NCI-H1417 treated with DMSO at 0.1 percent for 48 hours (cell line): ENCODE measurements around the gene TTC27.
"Not testable (repeated sequence)": the region's sequence is repeated elsewhere in the genome, so short reads cannot be mapped to it uniquely, and the experiment has no call there.

ENCODE experiments used
- DNase-seq: peaks from one replicate; lab custom pipeline; 2025; lab: John Stamatoyannopoulos, UW

TTC27 gene

DNA sequence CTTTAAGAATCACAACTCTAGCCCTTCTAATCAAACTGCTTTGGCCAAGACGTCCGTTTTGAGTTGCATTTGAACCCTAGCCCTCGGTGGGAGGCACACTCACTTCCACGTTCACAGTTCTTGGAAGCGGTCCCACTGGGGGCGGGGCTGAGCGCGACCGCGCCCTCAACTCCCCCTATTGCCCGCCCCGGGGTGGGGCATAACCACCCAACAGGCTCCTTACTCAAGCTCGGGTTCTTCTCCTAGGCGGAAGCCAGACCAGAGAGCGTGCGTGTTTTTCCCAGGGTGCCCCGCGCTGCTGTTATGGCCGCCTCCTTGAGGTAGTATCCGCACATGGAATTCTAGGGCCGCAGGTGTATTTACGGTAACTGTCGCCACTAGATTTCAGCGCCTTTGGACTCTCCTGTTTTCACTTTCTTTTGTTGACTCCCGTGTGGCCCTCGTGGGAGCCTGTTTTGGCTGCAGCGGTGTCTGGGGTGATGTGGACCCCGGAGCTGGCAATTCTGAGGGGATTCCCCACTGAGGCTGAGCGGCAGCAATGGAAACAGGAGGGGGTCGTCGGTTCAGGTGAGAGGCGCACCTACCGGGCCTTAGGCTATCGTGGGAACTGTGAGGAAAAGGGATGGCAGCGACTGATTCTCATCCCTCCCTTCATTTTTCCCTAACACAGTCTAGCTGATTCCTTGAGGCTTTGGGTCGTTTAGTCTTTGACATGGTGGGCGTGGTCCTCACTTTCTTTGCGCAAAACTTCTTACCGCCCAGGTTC, at the start of gene TTC27:
Gene TTC27 (plus strand): TSS at position 237 of the 766 bp plus-strand sequence. CDS start 243 bp downstream, at position 480.
- DNase-seq, result peak; percentile 84

DNA sequence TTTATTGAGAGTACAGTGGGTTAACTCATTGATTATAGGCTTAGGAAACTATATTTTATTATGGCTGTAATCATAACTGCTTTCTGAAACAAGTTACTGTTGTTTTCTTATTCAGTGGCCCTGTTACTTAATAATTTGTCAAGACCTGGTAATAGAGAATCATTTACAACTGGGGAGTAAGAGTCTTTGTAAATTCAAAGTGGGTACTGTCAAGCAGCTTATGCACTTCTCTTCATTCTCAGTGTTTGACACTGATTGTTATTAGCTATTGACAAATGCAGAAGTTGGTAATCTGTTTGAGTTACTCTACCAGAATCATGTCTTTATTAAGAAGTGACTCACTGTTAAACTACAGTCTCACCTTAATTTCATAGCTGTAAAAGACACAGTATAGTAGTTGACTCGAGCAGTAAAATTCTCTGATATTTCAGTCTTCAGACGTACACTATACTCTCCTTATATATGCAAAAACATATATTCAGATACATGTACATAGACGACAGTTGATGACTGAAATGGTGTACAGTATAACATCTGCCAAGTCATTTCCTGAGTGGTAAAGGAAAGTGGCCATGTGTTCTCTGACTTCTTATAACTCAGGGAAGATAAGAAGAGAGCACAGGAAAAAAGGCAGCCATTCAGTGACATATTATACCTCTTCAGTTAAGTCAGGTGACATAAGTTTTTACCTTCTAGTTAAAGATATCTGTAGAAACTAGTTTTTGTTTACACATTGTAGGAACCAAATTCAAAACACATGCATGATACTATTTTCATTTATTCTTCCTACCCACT, 36.0 kb upstream of the TTC27 start:
- DNase-seq, result no peak

DNA sequence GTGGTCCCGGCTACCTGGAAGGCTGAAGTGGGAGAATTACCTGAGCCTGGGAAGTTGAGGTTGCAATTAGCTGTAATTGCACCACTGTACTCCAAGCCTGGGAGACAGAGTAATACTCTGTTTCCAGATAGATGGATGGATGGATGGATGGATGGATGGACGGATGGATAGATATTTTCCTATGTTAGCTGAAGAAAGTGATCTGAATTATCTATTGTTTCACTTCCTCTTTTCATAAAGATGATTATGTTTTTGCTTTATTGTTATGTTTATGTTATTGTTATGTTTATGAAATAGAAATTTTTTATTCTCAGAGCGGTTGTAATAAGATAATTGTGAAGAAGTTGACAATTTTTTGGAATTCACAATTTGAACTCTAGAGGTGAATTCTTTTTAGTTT, 33.3 kb upstream of the TTC27 start:
- no peak for DNase-seq

DNA sequence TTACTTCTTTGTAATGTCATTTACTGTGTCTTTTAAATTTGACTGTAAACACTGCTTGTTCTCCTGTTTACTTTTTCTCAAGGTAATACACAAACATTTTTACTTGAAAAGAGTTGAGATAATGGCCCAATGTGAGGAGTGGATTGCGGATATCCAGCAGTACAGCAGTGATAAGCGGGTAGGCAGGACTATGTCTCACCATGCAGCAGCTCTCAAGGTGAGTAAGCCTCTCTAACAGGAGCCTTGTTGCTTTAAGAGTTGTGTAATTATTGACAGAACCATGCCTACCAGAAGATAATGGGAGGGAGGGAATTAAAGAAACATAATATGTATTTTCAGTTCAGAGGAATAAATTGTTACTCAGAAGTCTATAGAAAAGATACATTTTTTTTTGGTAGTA, 16.5 kb upstream of the TTC27 start:
- DNase-seq, result no peak

DNA sequence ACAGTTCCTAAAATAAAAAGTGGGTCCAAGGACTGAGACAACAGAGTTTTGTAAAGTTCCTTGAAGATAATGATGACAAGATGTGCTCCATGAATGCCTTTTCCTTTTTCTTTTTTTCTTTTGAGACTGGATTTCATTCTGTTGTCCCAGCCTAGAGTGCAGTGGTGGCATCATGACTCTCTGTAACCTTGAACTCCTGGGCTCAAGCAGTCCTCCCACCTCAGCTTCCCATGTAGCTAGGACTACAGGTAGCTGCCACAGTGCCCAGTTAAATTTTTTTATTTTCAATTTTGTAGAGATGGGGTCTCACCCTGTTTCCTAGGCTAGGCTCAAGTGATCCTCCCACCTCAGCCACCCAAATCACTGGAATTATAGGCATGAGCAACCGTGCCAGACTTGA, 16.1 kb upstream of the TTC27 start:
- no peak for DNase-seq

DNA sequence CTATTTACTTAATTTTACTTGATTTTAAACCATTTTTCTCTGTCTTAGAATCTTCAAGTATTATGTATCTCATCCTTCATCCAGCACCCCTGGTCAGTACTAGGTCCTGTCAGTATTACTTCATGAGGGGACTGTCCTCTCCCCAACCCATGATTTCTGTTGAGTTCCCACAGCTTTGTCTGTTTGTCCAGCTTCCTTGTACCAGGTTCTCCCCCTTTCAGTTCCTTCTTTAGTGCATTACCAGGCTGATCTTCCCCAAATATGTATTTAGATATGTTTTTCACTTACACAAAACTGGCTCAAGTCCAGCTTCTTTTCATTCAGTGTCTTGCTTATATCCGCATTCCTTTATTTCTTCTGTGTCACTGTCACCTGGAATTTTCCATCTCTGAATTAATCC, 13.8 kb upstream of the TTC27 start:
- DNase-seq, result no peak

DNA sequence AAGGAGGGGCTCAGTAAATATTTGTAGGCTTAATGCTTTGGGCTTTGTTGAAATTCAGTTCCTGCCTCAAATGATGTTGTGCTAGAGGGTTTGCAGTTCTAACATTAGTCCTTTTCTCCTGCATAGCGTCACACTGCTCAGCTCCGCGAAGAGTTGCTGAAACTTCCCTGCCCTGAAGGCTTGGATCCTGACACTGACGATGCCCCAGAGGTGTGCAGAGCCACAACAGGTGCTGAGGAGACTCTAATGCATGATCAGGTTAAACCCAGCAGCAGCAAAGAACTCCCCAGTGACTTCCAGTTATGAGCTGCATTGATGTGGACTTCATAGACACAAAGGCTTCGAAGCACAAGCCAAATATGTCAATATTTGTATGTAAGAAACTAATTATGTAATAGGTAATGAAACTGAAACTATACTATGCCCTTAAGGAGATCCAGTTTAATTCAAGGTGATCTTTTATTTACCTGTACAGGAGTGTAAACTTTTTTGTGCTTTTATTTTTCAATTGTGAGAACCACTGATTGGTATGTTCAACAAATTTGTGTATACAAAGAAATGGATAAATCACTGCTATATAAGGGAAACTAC, 10.2 kb upstream of the TTC27 start:
- DNase-seq, result no peak

DNA sequence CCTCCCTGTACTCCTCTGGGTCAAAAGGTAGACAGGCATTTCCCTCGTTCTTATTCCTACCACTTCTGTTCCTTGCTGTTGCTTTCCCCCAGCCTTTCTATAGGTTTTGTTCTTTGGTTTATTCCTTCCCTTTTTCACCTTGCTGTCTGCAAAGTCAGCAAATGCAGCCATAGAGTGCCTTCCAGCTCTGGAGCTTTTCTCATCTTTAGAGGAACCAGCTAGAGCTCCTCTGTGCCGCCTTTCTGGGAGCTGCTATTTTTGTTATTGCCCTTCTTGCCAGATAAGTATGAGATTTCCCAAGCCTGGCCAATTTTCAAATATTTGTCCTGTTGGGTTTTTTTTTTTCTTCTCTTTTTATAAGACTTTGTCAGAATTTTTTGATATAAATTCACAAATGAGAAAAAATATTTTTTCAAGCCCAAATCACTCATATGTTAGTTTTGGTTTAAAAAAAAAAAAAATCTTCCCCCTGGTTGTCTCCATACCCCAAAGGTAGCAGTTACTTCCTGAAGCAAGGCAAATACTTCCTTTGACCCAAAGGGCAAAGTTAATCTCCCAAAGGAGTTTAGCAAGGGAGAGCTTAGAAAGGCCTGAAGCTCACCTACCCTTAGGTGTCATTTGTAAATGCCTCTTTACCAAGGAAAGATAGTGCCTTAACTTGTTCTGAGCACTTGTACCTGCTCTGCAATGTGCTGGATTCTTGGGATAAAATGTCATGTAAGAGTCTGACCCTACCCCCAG, 5.1 kb upstream of the TTC27 start:
- DNase-seq, result no peak

DNA sequence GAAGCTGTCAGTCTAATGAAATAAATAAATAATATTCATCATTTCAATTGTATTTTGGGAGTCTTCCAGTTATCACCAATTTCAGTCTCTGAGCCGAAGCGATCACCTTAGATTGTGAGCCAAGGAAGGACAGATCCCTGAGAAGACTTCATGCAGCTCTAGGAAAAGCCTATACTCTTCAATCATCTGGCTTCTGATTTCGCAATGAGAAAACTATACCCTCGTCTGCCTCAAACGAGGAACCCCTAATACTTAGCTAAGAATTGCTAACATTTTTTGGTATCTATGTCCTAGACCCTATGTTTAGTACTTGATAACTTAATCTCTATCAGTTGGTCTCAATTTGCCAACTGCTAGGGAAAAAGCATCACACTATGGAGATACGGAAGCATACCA, 4.5 kb upstream of the TTC27 start:
- no peak for DNase-seq

DNA sequence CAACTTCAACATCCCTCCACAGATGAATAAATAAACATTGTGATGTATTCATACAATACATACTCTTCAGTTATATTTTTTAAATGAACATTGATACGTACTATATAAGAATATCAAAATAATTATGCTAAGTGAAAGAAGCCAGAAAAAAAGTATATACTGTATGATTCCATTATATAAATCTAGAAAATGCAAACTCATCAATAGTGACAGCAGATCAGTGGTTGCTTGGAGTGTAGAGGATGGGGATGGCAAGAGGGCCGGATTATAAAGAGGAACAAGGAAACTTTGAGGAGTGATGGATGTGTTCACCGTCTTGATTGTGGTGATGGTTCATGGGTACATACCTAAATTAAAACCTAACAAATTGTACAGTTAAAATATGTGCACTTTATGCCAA, 3.0 kb upstream of the TTC27 start:
- DNase-seq, result no peak

DNA sequence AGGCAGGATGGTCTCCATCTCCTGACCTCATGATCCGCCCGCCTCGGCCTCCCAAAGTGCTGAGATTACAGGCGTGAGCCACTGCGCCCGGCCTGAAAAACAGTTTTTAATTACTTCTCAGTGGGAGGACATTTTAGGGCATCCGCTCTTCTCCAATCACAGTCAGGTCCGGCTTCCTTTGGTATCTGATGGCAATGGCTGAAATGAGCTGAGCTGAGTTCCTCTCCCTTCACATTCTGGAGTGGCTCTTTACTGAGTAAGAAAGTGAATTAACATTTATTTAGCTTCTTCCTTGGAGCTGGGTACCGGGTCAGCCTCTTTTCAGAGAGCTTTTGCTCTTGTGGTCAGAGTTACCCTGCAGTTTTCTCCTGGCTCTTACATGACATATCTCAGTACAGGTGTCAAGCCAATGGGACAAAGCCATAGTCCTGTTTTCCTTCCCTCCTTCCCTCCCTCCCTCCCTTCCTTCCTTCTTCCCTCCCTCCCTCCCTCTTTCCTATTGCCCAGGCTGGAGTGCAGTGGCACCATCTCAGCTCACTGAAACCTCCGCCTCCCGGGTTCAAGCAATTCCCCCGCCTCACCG, 1.1 kb upstream of the TTC27 start:
- DNase-seq, result no peak

DNA sequence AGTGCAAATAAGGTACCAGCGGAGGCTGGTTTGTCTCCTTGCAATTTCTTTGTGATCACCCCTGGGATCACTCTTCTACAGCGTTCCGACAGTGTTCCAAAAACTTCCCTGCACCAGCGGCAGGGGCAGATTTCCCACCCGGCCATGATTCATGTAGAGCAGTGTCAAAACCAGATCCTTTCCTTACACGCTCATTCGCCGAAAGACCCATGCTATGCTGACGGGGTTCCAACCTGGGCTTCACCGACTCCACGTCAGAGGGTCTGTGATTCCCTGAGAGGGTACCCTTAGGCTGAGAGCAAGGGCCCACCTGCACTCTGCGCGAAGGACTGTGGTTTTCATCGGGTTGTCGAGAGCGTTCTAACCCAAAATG, 423 bp upstream of the TTC27 start:
- DNase-seq, result no peak

DNA sequence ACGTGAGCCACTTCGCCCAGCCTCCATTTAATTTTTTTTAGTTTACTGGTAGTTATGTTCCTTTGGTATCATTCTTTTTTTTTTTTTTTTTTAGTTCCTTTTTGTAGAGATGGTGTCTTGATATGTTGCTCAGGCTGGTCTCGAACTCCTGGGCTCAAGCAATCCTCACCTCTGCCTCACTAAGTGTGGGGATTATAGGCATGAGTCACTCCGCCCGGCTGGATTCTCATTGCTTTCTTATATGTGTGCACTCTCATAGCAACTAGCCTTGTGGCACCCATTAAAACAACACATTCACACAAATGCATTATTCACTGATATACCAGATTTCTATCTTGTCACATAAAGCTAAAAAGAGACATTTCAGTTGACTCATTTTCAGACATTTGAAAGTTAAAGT, 4.2 kb downstream of the TTC27 start:
- DNase-seq, result no peak

DNA sequence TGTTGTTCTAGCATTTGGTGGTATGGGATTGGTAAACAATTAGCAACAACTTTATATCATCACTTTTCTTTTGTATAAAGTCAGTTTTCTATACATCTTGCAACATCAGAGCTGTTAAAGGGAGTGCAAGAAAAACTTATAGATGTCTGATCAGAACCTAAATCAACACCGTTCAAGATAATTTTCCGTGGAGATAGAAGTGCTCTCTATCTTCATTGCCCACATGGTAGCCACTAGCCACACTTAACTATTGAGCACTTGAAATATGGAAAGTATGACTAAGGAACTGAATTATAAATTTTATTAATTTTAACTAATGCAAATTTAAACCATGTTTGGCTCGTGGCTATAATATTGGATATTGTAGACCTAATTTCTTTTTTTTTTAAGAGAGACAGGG, 5.2 kb downstream of the TTC27 start:
- no peak for DNase-seq

DNA sequence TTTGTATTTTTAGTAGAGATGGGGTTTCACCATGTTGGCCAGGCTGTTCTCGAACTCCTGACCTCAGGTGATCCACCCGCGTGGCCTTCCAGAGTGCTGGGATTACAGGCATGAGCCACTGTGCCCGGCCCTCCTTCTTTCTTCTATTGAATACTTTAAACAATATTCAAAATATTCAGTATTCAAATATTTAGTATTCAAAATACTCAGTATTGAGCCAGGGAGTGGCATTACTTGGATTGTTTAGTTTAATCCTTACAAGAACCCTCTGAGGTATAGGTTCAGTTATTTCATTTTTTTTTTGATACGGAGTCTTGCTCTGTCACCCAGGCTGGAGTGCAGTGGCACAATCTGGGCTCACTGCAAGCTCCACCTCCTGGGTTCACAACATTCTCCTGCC, 10.7 kb downstream of the TTC27 start:
- DNase-seq, result not testable (repeated sequence)

DNA sequence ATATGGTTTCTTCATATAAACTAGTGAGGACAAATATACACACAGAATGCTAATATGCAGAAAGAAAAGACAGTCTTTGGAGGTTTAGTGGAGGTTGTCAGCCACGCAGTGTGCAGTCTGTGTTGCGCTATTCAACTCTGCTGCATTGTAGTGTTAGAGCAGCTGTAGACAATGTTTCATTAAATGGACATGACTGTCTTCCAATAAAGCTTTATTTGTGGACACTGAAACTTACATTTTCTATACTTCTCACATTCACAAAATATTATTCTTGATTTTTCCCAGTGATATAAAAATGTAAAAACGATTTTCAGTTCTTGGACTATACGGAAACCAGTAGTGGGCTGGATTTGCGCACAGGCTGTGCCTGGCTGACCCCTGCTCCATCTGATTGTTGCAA, 13.3 kb downstream of the TTC27 start:
- DNase-seq, result no peak

DNA sequence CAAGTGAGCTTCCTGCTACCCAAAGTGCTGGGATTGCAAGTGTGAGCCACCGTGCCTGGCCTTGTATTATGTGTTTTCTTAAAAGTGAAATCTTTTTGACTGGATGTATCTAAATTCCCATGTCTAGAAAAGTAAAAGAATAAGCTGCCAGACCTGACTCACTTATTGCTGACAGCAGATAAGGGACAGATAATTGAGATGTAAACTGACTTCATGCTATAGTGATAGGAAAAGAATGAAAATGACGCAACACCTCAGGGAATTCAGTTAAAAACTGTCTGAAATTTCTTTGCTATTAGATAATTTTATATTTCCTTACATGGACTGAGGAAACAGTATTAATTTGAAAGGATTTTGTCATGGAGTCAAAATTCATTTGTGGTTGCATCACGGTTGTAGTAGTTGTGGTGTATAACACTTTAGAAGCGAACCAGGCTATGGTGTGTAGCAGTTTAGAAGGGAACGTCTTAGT, 19.4 kb downstream of the TTC27 start:
- DNase-seq, result no peak

DNA sequence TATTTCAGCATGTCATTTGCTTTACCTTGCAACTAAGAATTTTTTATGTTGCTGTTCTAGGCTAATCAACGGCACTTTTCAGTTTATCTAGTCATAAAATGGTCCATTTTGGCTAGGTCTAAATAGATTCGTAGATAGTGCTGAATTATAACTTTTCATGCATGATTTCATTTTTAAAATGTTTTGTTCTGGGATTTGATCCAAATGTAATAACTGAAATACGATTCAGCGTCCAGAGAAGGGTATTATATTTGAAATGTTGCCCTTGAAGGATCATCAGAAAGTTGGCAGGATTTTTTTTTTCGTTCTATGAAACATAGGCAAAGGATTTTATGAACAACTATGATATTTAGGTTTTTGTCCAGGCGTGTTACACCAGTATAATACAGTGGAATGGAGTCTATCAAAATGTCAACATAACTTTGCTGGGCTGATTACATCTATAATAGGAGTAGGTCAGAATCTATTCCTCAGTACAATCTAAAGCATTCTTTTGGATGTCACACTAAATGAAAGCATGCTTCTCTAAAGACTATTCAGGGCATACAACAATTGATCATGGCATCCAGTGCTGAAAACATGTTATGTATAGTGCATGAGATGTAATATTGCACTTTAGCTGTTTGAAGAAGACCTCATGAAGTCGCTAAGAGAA, 24.8 kb downstream of the TTC27 start:
- DNase-seq, result no peak

DNA sequence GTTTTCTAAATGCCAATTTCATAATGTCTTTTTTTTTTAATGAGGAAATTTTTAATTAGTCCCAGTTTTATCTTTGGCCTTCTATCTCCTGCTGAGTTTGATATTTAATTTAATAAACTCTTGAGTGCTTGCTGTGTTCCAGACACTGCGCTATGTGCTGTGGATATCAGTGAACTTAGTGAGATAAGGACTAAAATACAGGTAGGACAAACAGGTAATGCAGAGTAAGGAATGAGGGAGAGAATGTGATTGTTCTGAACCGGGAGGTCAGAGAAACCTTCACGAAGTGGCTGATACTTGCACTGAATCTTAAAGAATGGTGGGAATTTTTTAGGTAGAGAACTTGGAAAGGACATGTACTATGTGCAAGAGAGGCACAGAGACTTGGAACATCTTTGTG, 28.2 kb downstream of the TTC27 start:
- DNase-seq, result no peak

DNA sequence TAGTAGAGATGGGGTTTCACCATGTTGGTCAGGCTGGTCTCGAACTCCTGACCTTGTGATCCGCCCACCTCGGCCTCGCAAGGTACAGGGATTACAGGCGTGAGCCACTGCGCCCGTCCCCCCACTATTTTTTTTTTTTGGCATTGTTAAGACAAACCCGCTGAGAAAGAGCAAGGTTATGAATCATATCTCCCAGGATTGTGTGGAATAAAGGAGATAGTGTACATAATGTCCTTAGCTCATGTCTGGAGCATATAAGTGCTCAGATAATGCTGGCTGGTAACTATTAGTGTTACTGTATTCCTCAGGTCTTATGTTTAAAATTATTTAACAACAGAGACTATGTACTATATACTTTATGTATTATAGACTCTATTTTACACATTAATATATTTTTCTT, 36.0 kb downstream of the TTC27 start:
- DNase-seq, result no peak

DNA sequence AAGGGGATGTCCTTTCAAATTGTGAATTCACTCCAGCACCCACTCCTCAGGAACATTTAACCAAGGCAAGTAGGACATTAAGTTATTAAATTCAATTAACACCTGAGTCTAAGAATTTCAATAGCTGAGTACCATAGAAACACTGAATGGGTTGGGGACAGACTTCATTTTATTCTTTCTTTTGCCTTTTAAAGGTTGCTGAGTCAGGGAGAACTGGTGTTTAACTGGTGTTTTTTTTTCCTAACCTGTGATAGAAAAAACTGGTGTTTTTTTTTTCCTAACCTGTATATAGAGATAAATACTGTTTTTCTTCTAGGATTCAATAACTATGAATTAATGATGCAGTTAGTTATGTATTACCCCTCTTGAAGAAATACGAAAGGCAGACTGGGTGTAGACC, 38.9 kb downstream of the TTC27 start:
- DNase-seq, result no peak

DNA sequence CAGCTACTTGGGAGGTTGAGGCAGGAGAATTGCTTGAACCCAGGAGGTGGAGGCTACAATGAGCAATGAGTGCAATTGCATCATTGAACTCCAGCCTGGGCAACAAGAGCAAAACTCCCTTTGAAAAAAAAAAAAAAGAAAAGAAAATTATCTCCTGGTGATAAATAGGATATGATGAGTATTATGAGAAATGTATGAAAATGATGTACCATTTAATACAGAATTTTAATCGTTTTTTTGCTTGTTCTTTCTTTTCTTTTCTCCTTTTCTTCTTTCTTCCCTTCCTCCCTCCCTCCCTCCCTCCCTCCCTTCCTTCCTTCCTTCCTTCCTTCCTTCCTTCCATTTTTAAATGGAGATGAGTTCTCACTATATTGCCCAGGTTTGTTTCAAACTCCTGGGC, 40.4 kb downstream of the TTC27 start:
- no peak for DNase-seq
